OCI-LY7 (cell line): ENCODE results near the gene GNAI2. TPM values are rescaled to one million over a fixed set of nuclear protein-coding genes. Genes with fewer than 3 reads are reported as not detected.

Experiments
- BruUV-seq: library from RNA; stranded (reverse); fragments of 400-500 nt; replicated peaks from 2 replicates; lab custom pipeline; 2021; lab: Mats Ljungman, UMichigan
- CTCF ChIA-PET: fragments of 300-600 bp; sonication (Branson Sonifier 250); formaldehyde crosslinking; loops from one replicate; lab custom pipeline; 2022; ENCODE audit warnings: antibody characterized with exemption; ENCODE audit not compliant: unreplicated experiment; lab: Charles Lee
- POLR2A ChIA-PET: fragments of 300-600 bp; sonication (Branson Sonifier 250); formaldehyde crosslinking; loops from one replicate; lab custom pipeline; 2022; ENCODE audit warnings: antibody characterized with exemption; lab: Charles Lee
- DNase-seq: peaks from one replicate; pipeline ENCODE4 v3.0.0-alpha.2; 2015; ENCODE audit warnings: low spot score
- H2AFZ ChIP-seq: fragments of 200-600 bp; sonication (generic), shearing (Covaris generic); 2 replicates; pipeline ENCODE4 v1.6.1; 2014; ENCODE audit warnings: mild to moderate bottlenecking, antibody characterized with exemption, low read length, moderate library complexity
- H3K27ac ChIP-seq: fragments of 200-600 bp; sonication (generic); 2 replicates; pipeline ENCODE4 v1.5.1; 2014; ENCODE audit warnings: mixed run types, low read depth, mild to moderate bottlenecking, moderate library complexity, low read length, inconsistent platforms; ENCODE audit not compliant: poor library complexity, severe bottlenecking
- H3K36me3 ChIP-seq: fragments of 200-600 bp; sonication (generic); 2 replicates; pipeline ENCODE4 v1.6.1; 2014; ENCODE audit warnings: mild to moderate bottlenecking, antibody characterized with exemption, low read length, moderate library complexity, mixed read lengths; ENCODE audit not compliant: insufficient read depth
- H3K4me1 ChIP-seq: fragments of 200-600 bp; sonication (generic); 2 replicates; pipeline ENCODE4 v1.5.1; 2014; ENCODE audit warnings: mild to moderate bottlenecking, low read length; ENCODE audit not compliant: insufficient read depth, poor library complexity, severe bottlenecking
- H3K4me2 ChIP-seq: fragments of 200-600 bp; sonication (generic); 2 replicates; pipeline ENCODE4 v1.6.1; 2014; ENCODE audit warnings: mild to moderate bottlenecking, low read length
- H3K4me3 ChIP-seq: fragments of 200-600 bp; sonication (generic); 2 replicates; pipeline ENCODE4 v1.5.1; 2014; ENCODE audit warnings: mild to moderate bottlenecking, low read depth, low read length; ENCODE audit not compliant: poor library complexity, severe bottlenecking
- H3K79me2 ChIP-seq: fragments of 200-600 bp; sonication (generic); 2 replicates; pipeline ENCODE4 v1.6.1; 2016; ENCODE audit warnings: low read depth, mild to moderate bottlenecking, low read length, moderate library complexity, mixed read lengths; ENCODE audit not compliant: insufficient read depth
- H3K9me2 ChIP-seq: fragments of 200-600 bp; sonication (generic); 2 replicates; pipeline ENCODE4 v1.6.1; 2016; ENCODE audit warnings: mild to moderate bottlenecking, low read length, mixed read lengths; ENCODE audit not compliant: insufficient read depth
- H3K9me3 ChIP-seq: fragments of 200-600 bp; sonication (generic); 2 replicates; pipeline ENCODE4 v1.6.1; 2014; ENCODE audit warnings: mild to moderate bottlenecking, mixed run types, low read length, mixed read lengths
- H4K20me1 ChIP-seq: fragments of 200-600 bp; sonication (generic); 2 replicates; pipeline ENCODE4 v1.6.1; 2014; ENCODE audit warnings: mild to moderate bottlenecking, antibody characterized with exemption, low read length, moderate library complexity, mixed read lengths; ENCODE audit not compliant: insufficient read depth
- CTCF ChIP-seq: fragments of 200-600 bp; sonication (generic); conservative IDR thresholded peaks from 2 replicates; pipeline ENCODE4 v1.5.1; 2014; ENCODE audit warnings: mild to moderate bottlenecking, antibody characterized with exemption, low read length, moderate library complexity, mixed read lengths
- EZH2phosphoT487 ChIP-seq: fragments of 200-600 bp; sonication (generic); IDR thresholded peaks from 2 replicates; pipeline ENCODE4 v1.6.1; 2018; ENCODE audit warnings: low read depth, borderline replicate concordance, mild to moderate bottlenecking, mixed run types, antibody characterized with exemption, low read length, moderate library complexity, mixed read lengths
- intact Hi-C: fragments of 100-400 bp; cut with micrococcal nuclease; formaldehyde crosslinking; loops from one replicate; pipeline ENCODE4 v1.10.0; 2022; ENCODE audit not compliant: unreplicated experiment
- total RNA-seq, 2 experiments: library from RNA; depleted of rRNA in 1 of 2; stranded (reverse); fragments of >200 nt in 1 of 2; shearing (Covaris generic) in 1 of 2; gene quantifications; 2 replicates each; pipeline ENCODE4 v1.2.3, GENCODE V29; 2014 to 2022

GNAI2 gene
- total RNA-seq, 2 experiments from 2014 or later: 190 to 256 TPM

GRCh38 chr3:50221051-50221410, 15.0 kb upstream of the GNAI2 start:
- Histone ChIP-seq H3K4me1 (peaks cover 19% of the 10 kb centered on the region), H3K4me3 (no peak overlapping the region), H3K27ac (no peak overlapping the region), H3K36me3 (no peaks in the 10 kb centered on the region), H4K20me1 (no peaks in the 10 kb centered on the region), H3K9me3 (no peaks in the 10 kb centered on the region), H3K4me2 (peak overlapping the region; percentile 38), H3K9me2 (no peaks in the 10 kb centered on the region), H2AFZ (peak overlapping the region; percentile 45; the same call in 1 of the 2 replicates), H3K79me2 (no peaks in the 10 kb centered on the region)
- DNase-seq: peak; percentile 40
- TF ChIP-seq EZH2phosphoT487 (no peak), CTCF (no peak)
- ChIA-PET CTCF (interaction anchor here (0.7 to 1.2 kb wide), 3 partner anchors 14 to 25 kb away, joined by 3 to 4 read pairs (median 4); no protein-coding TSS in a partner anchor), POLR2A (interaction anchor here (0.8 kb wide), 2 partner anchors 11 to 26 kb away, joined by 3 read pairs; no protein-coding TSS in a partner anchor)
- no TSS peak for BruUV-seq
- intact Hi-C loops: loop anchor here (1.0 to 10.0 kb wide), 2 partner anchors 27 to 416 kb away; partner anchors contain the start of gene INKA1

- Histone ChIP-seq H3K4me1 (peaks cover 25% of the 10 kb centered on the region), H3K9me2 (no peaks in the 10 kb centered on the region), H3K4me3 (no peak overlapping the region), H3K9me3 (no peaks in the 10 kb centered on the region), H3K4me2 (peak overlapping the region; percentile 38), H2AFZ (peak overlapping the region; percentile 45; the same call in 1 of the 2 replicates), H3K36me3 (no peaks in the 10 kb centered on the region), H4K20me1 (no peaks in the 10 kb centered on the region), H3K27ac (no peak overlapping the region), H3K79me2 (no peaks in the 10 kb centered on the region)
- TF ChIP-seq CTCF (peak; percentile 54), EZH2phosphoT487 (no peak)
- POLR2A ChIA-PET: interaction anchor here (0.8 kb wide), 2 partner anchors 11 to 13 kb away, joined by 3 to 4 read pairs; no protein-coding TSS in a partner anchor
- CTCF ChIA-PET: interaction anchor here (0.6 to 1.2 kb wide), 5 partner anchors 14 to 156 kb away, joined by 3 to 11 read pairs (median 4); no protein-coding TSS in a partner anchor
- DNase-seq: peak; percentile 27
- intact Hi-C loops: loop anchor here (1.0 to 10.0 kb wide), 2 partner anchors 27 to 417 kb away; partner anchors contain the start of gene INKA1
- no TSS peak for BruUV-seq
Measured at GRCh38 chr3:50221411-50222168, 14.4 kb upstream of the GNAI2 start.
